GM21717 (cell line): Measurements from ENCODE around the gene SLC13A2.

Source experiments
- ATAC-seq: cut with Tn5 transposase; IDR thresholded peaks from one replicate; pipeline ENCODE4 v1.9.1; 2021; ENCODE audit warnings: mild to moderate bottlenecking, moderate library complexity; ENCODE audit not compliant: unreplicated experiment

Gene SLC13A2

GRCh38 chr17:28470266-28470913 lies 3.1 kb upstream of the SLC13A2 start:
- ATAC-seq = no peak

GRCh38 chr17:28470914-28471366 lies 2.5 kb upstream of the SLC13A2 start:
- ATAC-seq = no peak

GRCh38 chr17:28471531-28472342 lies 1.7 kb upstream of the SLC13A2 start:
- no peak for ATAC-seq

- ATAC-seq = no peak
Measured at GRCh38 chr17:28472871-28473497, 460 bp upstream of the SLC13A2 start.

- no peak for ATAC-seq
Measured at GRCh38 chr17:28474111-28474531, 677 bp downstream of the SLC13A2 start.

GRCh38 chr17:28475151-28475900 lies 1.9 kb downstream of the SLC13A2 start:
- ATAC-seq = no peak

- no peak for ATAC-seq
Measured at GRCh38 chr17:28476076-28476865, 2.8 kb downstream of the SLC13A2 start.

- ATAC-seq = no peak
Measured at GRCh38 chr17:28477928-28478327, 4.5 kb downstream of the SLC13A2 start.

- ATAC-seq = no peak
Measured at GRCh38 chr17:28478712-28479615, 5.5 kb downstream of the SLC13A2 start.

- ATAC-seq = no peak
Measured at GRCh38 chr17:28480278-28480677, 6.8 kb downstream of the SLC13A2 start.

GRCh38 chr17:28480799-28481571 lies 7.5 kb downstream of the SLC13A2 start:
- ATAC-seq = no peak

GRCh38 chr17:28482551-28483199 lies 9.2 kb downstream of the SLC13A2 start:
- no peak for ATAC-seq

GRCh38 chr17:28484296-28484695 lies 10.9 kb downstream of the SLC13A2 start:
- ATAC-seq = peak; percentile 84

GRCh38 chr17:28485049-28485448 lies 11.6 kb downstream of the SLC13A2 start:
- no peak for ATAC-seq

- no peak for ATAC-seq
Measured at GRCh38 chr17:28487881-28488532, 14.6 kb downstream of the SLC13A2 start.

- ATAC-seq = no peak
Measured at GRCh38 chr17:28488533-28489276, 15.3 kb downstream of the SLC13A2 start.

GRCh38 chr17:28491286-28491685 lies 17.8 kb downstream of the SLC13A2 start:
- ATAC-seq = no peak
